GM21576 (cell line): ENCODE data around the gene SLC26A4.
"Not testable (repeated sequence)": the region's sequence is repeated elsewhere in the genome, so short reads cannot be mapped to it uniquely, and the experiment has no call there.

ENCODE experiments used
- ATAC-seq: cut with Tn5 transposase; IDR thresholded peaks from one replicate; pipeline ENCODE4 v1.9.1; 2021; ENCODE audit warnings: mild to moderate bottlenecking, moderate library complexity; ENCODE audit not compliant: unreplicated experiment

The SLC26A4 gene

DNA sequence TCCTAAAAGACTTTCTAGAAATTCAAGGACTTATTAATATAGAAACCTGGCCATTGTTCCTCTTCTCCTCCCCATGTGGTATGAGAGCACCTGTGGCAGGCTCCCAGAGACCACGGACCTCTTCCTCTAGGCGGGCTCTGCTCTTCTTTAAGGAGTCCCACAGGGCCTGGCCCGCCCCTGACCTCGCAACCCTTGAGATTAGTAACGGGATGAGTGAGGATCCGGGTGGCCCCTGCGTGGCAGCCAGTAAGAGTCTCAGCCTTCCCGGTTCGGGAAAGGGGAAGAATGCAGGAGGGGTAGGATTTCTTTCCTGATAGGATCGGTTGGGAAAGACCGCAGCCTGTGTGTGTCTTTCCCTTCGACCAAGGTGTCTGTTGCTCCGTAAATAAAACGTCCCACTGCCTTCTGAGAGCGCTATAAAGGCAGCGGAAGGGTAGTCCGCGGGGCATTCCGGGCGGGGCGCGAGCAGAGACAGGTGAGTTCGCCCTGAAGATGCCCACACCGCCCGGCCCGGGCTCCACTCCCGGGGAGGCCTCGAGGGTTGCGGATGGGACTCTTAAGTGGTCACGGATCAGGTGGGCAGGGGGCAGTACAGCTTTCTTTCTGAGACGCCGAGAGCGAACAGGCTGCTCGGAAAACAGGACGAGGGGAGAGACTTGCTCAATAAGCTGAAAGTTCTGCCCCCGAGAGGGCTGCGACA is at the start of gene SLC26A4:
Gene SLC26A4, plus strand, starts transcription at position 448 of the 700 bp plus-strand sequence. CDS start 814 bp downstream, outside the sequence.
- no peak for ATAC-seq

DNA sequence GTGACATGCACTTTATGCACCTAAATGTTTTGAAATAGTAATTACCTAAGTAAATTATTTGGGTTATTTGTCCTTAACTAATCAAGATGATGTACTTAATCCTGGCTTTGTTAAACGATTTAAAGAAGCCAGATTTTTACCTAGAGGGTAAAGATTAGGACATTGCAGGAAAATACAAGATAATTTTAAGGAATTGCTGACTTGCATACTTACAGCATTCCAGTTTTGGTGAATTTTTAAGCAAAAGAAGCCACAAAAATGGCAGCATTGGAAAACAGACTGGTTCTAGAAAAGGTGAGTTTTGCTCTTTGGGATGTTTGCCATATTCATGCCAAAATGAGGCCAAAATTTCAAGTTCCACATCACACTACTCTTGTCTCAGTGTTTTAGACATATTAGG is 47.2 kb upstream of the SLC26A4 start:
- no peak for ATAC-seq

DNA sequence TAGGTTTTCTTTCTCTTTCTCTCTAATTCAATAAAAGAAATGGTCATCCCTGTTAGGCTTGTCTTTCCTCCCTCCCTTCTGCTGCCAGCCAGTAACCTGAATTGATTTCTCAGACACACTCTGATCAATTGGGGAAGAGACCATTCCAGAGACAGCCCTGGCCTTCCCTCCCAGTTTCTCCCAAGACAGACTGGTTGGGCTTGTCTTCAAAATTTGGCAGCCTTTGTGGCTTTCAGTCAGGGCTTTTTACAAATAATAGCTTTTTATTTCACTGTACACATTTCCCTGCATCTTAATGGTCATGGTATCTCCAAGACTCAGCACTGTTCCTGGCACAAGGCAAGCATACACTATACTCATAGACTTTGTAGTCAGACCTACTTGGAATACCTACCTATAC is 46.7 kb upstream of the SLC26A4 start:
- no peak for ATAC-seq

DNA sequence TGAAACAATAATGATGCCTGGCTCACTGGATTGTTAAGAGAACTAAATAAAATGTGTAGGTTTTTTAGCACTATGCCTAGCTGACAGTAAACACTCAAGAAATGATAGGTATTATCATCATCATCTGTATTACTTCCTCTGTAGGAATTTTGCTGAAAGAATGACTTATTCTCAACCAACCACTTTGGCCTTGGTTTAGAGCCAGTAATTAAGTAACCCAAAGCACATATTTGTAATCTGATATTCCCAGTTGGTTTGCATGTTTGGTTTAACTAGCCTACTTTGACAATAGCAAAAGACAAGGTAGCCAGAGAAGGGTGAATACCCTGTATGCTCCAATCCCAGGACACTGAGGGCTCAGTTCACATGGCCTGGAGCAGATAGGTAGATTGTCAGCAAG is 46.2 kb upstream of the SLC26A4 start:
- no peak for ATAC-seq

DNA sequence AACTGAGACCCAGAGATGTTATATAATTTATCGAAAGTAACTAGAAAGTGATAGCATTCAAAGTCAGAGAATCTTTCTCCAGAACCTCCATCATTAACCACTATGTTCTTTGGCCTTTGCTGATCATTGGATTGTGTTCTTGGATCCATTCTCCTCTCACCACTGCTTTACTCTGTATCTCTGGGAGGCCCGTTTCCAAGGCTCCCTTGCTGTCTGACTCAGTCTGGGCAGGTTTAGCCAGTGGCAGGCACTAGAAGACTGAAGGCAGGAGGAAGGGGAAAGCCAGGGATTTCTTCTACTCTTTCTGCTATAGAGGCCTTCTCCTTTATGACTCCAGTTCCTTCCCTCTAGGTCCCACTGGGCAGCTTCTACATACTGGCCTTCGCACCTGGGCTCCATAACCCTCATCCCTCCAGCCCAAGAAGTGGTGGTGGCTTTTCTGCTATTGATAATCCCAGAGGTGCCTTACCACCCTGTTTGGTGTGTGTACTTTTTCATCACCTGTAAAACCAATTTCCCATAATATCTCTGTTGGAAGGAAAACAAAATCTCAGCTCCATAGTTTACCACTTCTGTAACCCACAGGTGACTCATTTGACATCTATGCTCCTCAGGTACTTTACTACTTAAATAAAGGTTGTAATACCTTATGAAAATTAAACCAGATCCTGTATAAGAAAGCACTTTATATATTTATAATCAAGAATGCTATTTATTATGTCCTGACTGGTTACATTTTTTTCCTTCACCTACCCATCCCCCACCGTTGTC is 44.5 kb upstream of the SLC26A4 start:
- ATAC-seq, result no peak

DNA sequence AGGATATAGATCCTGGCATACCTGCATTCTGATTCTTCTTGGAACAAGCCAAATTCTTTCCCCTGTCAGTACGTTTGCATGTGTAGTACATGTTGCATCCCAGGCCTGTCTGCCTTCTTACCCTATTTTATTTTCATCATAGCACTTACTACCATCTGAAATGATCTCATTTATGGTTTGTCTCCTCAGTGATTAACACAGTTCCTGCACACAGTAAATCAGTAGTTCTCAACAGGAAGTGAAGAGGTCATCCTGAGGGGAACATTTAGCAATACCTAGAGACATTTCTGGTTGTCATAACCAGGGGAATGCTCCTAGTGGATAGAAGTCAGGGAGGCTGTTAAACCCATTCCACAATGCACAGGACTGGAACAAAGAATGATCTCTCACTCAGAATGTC is 38.2 kb upstream of the SLC26A4 start:
- ATAC-seq, result no peak

DNA sequence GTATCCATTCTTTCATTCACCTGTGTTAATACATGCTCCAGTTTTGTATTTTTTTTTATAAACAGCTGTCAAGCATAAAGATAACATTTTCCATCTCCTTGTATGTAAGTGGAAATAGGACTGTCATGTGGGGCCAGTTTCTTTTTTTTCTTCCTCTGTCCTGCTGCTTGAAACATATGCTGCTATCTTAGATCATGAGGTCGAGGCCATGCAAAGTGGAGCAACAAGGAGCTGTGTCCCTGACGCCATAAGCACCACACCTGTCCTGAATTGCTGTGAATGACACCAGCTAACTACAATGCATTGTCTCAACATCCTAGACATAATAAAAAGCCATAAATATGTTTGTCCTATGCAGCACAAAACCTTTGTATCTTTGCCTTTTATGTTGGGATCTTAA is 37.7 kb upstream of the SLC26A4 start:
- ATAC-seq, result no peak

DNA sequence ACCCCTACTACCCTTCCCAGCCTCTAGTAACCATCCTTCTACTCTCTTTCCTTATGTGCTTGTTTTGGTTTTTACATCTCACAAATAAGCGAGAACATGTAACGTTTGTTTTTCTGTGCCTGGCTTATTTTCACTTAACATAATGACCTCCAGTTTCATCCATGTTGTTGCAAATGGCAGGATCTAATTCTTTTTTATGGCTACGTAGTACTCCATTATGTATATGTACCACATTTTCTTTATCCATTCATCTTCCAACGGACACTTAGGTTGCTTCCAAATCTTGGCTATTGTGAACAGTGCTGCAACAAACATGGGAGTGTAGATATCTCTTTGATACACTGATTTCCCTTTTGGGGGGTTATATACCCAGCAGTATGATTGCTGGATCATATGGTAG is 33.6 kb upstream of the SLC26A4 start:
- ATAC-seq, result no peak

DNA sequence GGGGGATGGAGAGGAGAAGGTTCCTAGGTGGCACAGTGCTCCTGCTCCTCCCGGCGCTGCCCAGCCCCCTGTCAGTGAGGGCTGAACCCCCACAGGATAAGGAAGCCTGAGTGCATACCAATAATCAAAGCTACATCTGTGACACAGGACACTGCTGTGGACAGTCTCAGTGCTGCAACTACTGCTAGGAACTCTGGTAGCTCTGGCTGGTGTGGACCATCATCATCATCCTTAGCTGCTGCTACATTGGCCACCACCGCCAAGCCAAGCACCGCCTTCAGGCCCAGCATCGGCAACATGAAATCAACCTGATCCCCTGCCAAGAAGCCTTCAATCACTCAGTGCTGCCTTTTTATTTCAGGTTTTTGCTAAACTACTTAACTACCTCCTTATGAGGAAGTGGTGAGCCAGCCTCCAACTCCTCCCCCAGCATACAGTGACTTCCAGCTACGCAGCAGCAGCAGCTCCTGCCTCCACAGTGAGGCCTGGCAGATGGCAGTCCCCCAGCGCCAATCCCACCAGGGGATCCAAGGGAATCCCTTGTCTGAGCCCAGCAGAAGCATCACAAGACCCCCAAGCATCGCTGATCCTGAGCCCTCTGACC is 32.1 kb upstream of the SLC26A4 start:
- ATAC-seq, result no peak

DNA sequence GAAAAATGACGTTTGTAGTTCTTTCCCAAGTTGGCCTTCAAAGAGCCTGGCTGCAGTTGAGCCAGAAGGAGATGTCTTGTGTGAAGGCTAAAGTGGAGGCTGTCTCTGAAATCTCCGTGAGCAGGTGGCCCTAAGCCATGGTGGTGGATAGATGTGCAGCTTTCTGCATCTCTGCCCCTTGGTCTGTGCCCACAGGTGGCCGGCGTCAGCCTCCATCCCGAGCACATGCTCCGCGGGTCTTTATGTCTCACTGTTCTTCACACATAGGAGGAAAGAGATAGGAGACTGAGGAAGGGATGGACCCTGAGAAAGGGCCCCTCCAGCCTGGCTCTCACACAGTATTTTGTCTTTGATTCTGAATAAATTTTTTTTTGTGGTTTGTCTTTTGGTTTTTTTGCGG is 30.3 kb upstream of the SLC26A4 start:
- no peak for ATAC-seq

DNA sequence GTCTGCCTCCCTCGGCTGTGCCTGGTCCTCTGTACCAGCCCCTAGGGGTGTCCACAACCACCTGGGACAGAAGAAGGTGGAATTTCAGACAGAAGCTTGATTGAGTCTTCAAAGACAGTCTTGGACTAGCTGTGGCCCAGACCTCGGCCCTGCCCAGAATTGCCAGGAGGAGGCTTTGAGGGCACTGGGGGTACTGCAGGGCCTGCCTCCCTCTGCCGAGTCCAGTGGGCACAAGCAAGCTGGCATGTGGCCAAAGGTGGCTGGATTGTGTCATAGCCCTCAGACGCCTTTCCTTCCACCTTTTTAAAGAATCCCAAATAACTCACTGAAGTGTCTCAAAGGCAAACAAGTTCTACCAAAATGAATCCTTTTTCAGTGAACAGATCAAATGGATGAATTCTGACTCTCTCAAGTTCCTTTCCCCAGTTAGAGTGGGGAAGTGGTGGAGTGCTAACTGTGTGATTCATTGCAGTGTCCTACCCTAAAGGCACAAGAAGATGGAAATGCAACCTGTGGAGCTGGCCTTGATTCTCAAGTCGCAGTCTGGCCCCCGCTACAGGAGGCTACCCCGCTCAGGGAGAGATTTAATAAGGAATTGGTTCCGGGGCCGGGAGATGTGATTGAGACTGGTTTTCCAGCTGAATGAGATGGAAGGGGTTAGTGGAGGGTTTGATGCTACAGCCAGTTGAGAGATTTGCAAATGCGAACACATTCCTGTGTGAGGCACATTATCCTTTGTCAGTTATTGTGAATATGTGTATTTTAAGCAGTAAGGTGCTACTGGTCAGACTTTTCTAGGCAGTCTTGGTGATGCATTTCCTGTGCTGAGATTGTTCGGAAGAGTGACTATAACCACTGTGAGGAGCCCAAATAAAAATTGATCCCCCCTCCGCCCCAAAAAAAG is 28.8 kb upstream of the SLC26A4 start:
- ATAC-seq, result no peak

DNA sequence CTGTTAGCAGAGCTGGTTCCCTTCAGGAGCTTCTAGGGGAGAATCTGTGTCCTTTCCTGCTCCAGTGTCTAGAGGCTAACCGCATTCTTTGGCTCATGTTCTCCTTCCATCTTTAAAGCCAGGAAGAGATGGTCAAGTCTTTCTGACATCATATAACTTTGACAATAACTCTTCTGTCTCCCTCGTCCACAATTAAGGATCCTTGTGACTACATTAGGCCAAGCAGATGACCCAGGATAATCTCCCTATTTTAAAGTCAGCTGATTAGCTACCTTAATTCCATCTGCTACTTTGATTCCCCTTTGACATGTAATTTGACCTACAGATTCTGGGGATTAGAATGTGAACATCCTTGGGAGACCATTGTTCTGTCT is 28.1 kb upstream of the SLC26A4 start:
- no peak for ATAC-seq

DNA sequence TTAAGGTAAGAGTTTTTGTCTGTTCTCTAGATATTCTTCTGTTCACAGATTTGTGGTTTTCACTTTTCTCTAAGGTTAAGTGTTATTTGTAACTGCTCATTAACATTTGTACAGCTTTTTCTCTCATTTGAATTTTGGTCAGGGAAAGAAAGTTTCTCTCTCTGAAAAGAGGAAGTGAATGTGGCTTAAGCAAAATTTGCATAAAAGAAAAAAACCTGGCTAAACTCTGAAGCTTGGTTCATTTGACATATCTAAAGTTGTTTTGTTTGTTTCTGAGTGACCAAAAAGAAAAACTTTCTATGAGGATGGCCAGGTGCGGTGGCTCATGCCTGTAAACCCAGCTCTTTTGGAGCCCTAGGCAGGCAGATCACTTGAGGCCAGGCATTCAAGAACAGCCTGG is 22.0 kb upstream of the SLC26A4 start:
- peak; percentile 89 for ATAC-seq

DNA sequence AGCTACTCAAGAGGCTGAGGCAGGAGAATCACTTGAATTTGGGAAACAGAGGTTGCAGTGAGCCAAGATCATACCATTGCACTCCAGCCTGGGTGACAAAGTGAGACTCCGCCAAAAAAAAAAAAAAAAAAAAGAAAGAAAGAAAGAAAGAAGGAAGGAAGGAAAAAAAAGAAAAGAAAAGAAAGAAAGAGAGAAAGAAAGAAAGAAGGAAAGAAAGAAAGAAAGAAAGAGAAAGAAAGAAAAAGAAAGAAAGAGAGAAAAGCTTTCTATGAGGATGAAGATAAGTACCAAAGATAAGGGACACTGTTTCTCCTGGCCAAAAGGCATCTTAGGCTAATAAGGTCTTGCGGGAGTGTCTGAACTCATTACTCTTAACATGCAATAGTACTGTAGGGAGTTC is 21.6 kb upstream of the SLC26A4 start:
- not testable (repeated sequence) for ATAC-seq

DNA sequence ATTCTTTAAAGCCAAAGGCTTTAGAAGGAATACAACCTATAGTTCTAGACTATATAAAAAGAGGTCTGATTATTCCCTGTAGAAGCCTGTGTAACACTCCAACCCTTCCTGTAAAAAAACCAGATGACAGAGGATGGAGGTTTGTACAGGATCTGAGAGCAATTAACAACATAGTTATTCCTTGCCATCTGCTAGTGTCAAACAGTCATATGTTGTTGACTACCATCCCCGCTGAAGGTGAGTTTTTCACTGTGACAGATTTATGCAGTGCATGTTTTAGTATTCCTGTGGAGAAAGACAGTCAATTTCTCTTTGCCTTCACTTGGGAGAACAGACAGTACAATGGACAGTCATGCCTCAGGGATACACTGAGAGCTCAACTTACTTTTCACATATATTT is 19.0 kb upstream of the SLC26A4 start:
- ATAC-seq, result no peak

DNA sequence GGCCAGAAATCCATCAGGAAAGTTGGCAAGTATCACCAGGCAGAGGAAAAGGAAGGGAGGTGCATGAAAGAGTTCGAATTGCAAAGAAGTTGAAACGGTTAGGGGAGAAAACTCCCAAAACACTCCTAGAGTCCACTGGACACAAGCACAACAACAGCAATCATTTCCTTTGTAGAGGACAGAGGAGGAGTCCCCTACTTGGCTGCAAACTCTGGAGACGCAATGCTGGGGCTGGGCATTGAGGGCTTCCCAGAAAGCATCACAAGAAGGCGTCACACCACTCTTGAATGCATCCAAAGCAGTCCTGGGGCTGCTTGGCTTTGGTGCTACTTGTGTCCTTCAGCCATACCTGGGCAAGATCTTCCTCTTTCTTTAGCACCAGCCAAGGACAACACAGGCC is 18.1 kb upstream of the SLC26A4 start:
- ATAC-seq, result no peak

DNA sequence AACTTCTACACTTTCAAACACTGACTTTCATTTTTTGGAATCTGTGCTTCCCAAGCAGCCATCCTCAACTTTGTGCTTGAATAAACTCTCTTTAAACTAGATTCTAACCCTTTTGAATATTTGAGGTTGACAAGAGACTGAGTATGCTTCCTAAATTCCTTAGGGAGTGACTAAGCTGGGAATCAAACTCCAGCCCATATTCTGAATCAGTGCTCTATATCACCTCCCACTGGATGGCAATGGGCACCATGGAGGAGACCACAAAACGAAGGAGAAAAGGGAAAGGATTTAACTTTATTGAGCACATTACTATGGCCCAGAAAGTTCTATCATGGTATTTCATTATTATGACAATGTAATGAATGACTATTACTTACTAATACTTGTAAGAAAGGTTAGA is 17.2 kb upstream of the SLC26A4 start:
- ATAC-seq, result no peak

DNA sequence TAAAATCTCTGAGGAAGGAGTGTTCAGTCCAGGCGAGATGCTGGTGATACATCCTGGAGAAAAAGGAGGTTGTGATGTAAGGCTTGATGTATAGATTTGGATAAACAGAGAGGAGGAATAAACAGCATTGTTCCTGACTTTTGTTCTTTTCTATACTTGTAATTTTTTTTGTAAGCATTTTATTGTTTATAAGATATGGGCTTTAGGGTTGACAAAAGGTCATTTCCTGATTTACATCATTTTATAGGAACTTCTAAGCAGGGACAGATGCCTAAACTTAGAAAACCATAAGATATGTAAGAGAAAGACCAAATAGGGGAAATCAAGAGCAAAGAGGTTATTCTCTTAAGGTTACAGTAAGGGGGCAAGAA is 16.7 kb upstream of the SLC26A4 start:
- no peak for ATAC-seq

DNA sequence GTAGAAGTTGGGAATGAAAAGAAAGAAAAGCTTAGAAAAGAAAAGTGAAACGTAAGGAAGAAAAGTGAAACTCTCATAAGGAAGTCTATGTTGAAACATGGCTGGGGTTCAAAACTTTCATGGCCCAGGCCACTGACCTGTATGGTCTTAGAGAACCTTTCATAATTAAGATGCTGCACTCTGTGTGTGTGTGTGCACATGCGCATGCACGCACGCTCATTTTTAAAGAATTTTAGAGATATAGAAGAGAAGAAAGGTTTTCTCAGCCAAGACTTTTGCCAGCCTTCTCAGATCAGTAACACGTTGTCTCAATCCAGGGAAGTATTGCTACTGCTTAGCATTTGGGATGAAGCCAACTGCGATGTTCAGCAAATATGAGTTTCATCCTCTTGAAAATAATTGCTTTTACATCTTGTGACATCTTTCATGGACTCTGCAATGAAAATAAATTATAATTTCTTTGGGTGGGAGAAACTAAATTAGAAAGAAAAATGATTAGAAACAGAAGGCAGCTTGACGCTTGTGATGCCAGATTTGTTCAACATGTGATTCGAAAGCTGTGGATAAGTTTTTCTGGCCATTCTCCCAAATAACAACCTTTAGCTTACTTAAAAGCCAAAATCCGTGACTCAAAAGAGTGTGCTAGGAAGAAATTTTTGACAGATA is 16.2 kb upstream of the SLC26A4 start:
- ATAC-seq, result no peak

DNA sequence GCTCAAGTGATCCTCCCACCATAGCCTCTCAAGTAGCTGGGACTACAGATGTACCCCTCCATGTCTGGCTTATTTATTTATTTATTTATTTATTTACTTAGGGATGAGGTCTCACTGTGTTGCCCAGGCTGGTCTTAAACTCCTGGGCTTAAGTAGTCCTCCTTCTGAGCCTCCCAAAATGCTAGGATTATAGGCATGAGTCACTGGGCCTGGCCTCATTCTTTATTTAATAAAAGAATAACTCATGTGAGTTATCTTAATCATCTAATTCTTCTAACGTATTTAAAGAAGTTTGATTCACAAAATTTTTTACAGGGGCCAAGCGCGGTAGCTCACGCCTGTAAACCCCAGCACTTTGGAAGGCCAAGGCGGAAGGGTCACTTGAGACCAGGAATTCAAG is 8.0 kb upstream of the SLC26A4 start:
- no peak for ATAC-seq

DNA sequence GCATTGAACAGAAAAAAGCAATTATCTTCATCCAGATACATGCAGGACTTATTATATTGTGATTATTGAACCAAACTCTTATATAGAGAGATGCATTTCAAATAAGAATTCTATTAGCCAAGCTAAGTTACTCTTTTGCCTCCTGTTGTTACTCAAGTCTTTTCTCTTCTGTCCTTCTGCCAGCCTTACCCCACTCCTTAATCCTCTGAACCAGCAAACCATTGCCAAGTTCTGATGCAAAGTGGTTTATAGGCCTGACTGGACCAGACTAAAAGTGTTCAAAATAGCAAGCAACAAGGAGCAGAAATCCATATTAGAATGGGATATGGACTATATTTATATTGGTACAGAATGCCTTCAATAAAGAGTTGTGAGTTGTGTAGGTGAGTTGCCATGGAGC is 2.2 kb upstream of the SLC26A4 start:
- no peak for ATAC-seq
